Bronchial epithelial cell (primary cell): Measurements from ENCODE around the gene VWA1. TPM values are rescaled to one million over a fixed set of nuclear protein-coding genes. Genes with fewer than 3 reads are reported as not detected.
A peak's percentile ranks its signal among the peaks of the same experiment; 100 is the strongest.
"Not testable (repeated sequence)": the region's sequence is repeated elsewhere in the genome, so short reads cannot be mapped to it uniquely, and the experiment has no call there.

Experiments used
- DNase-seq: peaks from one replicate; pipeline ENCODE4 v3.0.0-alpha.2; 2010; ENCODE audit warnings: low read depth
- FAIRE-seq: peaks from 2 replicates; lab custom pipeline; 2011; peaks lifted over from hg19 to GRCh38; lab: Jason Lieb, UNC
- H3K27me3 ChIP-seq: 2 replicates; pipeline ENCODE4 v1.5.1; 2011; ENCODE audit warnings: low read length; ENCODE audit not compliant: control insufficient read depth, insufficient read depth
- H3K36me3 ChIP-seq: 2 replicates; pipeline ENCODE4 v1.5.1; 2011; ENCODE audit warnings: low read length; ENCODE audit not compliant: control insufficient read depth, insufficient read depth
- H3K4me3 ChIP-seq: 2 replicates; pipeline ENCODE4 v1.5.1; 2011; ENCODE audit warnings: mild to moderate bottlenecking, low read depth, low read length, control low read depth
- CTCF ChIP-seq: IDR thresholded peaks from 2 replicates; pipeline ENCODE4 v1.5.1; 2011; ENCODE audit warnings: mild to moderate bottlenecking, moderate library complexity, low read length, control low read depth, inconsistent platforms; ENCODE audit not compliant: insufficient read depth, severe bottlenecking
- total RNA-seq: library from RNA; depleted of rRNA; stranded (reverse); fragments of >200 nt; gene quantifications from 2 replicates; pipeline ENCODE4 v1.2.1, GENCODE V29; 2014

Gene VWA1
- total RNA-seq, 1 donor from 2014 or later, result 5.0 TPM

DNA sequence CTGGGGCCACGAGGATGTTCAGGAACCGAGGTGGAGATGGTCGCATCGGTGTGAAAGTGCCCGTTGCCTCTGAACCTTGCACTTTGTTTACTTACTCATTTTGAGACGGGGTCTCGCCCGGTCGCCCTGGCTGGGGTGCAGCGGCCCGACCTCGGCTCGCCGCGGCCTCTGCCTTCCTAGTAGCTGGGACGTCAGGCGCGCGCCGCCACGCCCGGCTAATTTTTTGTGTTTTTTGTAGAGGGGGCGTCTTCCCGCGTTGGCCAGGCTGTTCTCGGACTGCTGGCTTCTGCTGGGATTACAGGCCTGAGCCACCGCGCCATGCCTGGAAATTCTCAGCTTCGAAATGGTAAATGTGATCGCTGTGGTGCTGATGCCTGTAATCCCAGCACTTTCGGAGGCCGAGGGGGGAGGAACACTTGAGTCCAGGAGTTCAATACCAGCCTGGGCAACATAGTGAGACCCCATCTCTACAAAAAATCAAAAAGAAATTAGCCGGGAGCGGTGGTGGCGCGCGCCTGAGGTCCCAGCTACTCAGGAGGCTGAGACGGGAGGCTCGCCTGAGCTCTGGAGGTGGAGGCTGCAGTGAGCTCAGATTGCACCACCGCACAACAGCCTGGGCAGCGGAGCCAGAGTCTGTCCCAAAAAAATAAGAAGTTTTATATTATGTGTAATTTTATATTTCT is 27.7 kb upstream of the VWA1 start:
- peaks cover 13% of the 10 kb centered on the region for H3K36me3 ChIP-seq

DNA sequence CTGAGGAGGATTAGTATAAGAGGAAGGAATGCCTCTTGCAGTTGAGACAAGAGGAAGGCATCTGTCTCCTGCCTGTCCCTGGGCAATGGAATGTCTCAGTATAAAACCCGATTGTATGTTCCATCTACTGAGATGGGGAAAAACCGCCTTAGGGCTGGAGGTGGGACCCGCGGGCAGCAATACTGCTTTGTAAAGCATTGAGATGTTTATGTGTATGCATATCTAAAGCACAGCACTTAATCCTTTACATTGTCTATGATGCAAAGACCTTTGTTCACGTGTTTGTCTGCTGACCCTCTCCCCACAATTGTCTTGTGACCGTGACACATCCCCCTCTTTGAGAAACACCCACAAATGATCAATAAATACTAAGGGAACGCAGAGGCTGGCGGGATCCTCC is 25.3 kb upstream of the VWA1 start:
- H3K4me3 ChIP-seq, H3K36me3 ChIP-seq, DNase-seq, FAIRE-seq, H3K27me3 ChIP-seq: not testable (repeated sequence)

More for the DNA sequence above, 27.7 kb upstream of the VWA1 start:
- H3K27me3 ChIP-seq, result no peaks in the 10 kb centered on the region
- H3K4me3 ChIP-seq, result peak overlapping the region; percentile 90
- peak; percentile 14 for TF ChIP-seq CTCF
- DNase-seq (no peak), FAIRE-seq (no peak)

- TF ChIP-seq CTCF, result no peak
- H3K27me3 ChIP-seq, result no peaks in the 10 kb centered on the region
- no peak for FAIRE-seq
These were observed 23.9 kb upstream of the VWA1 start for GRCh38 chr1:1411626-1412025.

GRCh38 chr1:1412311-1412902 is 23.1 kb upstream of the VWA1 start:
- FAIRE-seq, result not testable (repeated sequence)

More at GRCh38 chr1:1411626-1412025, 23.9 kb upstream of the VWA1 start:
- no peak for DNase-seq
- Histone ChIP-seq H3K36me3 (peaks cover 1% of the 10 kb centered on the region), H3K4me3 (no peak overlapping the region)

GRCh38 chr1:1415751-1416150 is 19.7 kb upstream of the VWA1 start:
- no peak for TF ChIP-seq CTCF
- FAIRE-seq, result peak; percentile 93
- no peak for DNase-seq
- H3K27me3 ChIP-seq, result no peaks in the 10 kb centered on the region
- no peak overlapping the region for H3K4me3 ChIP-seq
- no peaks in the 10 kb centered on the region for H3K36me3 ChIP-seq

More at GRCh38 chr1:1412311-1412902, 23.1 kb upstream of the VWA1 start:
- H3K36me3 ChIP-seq, H3K27me3 ChIP-seq, H3K4me3 ChIP-seq, DNase-seq: not testable (repeated sequence)

DNA sequence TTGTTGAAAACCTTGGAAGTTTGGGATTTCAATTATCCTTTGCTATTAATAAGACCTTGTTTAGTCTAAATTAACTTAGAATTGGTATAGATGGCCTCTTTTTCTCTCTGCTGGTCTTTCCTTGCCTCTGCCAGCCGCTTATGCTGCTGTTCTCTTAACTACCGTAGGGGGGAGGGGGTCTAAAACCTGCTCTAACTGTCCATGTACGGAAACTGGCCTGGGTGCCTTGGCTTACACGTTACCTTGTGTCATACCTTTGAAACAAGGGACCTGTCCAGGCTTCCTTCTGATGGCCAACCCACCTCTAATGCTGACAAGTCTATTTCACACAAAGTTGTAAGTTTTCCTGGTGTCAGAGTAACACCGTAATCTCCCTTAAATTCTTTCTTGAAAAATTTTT is 18.1 kb upstream of the VWA1 start:
- DNase-seq, result peak; percentile 41
- not testable (repeated sequence) for H3K4me3 ChIP-seq

DNA sequence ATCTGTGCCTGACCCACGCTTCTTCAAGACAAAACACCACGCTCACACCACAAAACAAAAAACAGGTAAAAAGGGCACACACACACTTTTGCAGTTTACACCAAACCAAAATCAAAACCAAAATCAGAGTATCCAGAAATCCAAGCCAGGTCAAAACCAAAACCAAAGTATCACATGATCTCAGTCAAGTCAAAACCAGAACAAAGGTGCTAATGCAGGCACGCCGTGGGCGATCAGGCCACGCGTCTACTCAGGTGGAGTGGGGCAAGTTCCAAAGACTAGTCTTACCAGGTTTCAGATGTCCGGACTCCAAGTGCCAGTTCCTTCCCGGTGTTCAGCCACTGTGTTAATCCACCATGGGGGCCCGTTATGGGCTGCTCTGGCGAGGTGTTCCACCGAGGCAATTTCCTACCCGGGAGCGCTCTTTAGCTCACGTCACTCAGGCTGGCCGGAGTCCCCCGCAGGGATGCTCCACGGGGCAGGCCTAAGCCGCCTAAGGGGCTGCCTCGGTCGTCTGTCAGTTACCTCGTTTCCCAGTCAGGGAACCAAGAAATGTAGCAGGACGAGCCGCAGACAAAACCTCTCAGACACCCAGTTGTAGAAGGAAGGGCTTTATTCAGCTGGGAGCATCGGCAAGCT is 17.5 kb upstream of the VWA1 start:
- not testable (repeated sequence) for DNase-seq, H3K4me3 ChIP-seq, H3K27me3 ChIP-seq, FAIRE-seq, H3K36me3 ChIP-seq

More for the DNA sequence above, 18.1 kb upstream of the VWA1 start:
- FAIRE-seq, H3K36me3 ChIP-seq, H3K27me3 ChIP-seq: not testable (repeated sequence)
